Gastrocnemius medialis (tissue), 4 donors: ENCODE data around the gene VASN. TPM values are rescaled to one million over a fixed set of nuclear protein-coding genes. Genes with fewer than 3 reads are reported as not detected.

Experiments used
- ATAC-seq, 2 donors: fragments of 150-250 bp; one replicate each; pipeline ENCODE4 v1.9.1; 2016
- DNase-seq, 2 donors: peaks; one replicate each; pipeline ENCODE4 v3.0.0-alpha.2; 2019
- H3K27ac ChIP-seq, 4 donors: fragments of 200-600 bp; sonication (generic); 1 replicate in 1 of 4; 2 replicates in 3 of 4; pipeline ENCODE4 v1.5.1; 2016 to 2018; ENCODE audit warnings: mild to moderate bottlenecking in 2 of 4, moderate library complexity in 1 of 4
- H3K27me3 ChIP-seq, 3 donors: fragments of 200-600 bp; sonication (generic) in 2 of 3; 1 replicate in 1 of 3; 2 replicates in 2 of 3; pipeline versions ENCODE4 v1.5.1 to v1.6.0; 2016 to 2019; ENCODE audit warnings: mild to moderate bottlenecking in 1 of 3, moderate library complexity in 1 of 3
- H3K36me3 ChIP-seq, 2 donors: fragments of 200-600 bp; sonication (generic) in 1 of 2; one replicate each; pipeline ENCODE4 v1.5.1; 2017 to 2018
- H3K4me1 ChIP-seq, 2 donors: fragments of 200-600 bp; sonication (generic) in 1 of 2; one replicate each; pipeline ENCODE4 v1.5.1; 2016 to 2017; ENCODE audit warnings: mild to moderate bottlenecking in 2 of 2
- H3K4me3 ChIP-seq, 4 donors: fragments of 200-600 bp; sonication (generic) in 3 of 4; 1 replicate in 1 of 4; 2 replicates in 3 of 4; pipeline ENCODE4 v1.5.1; 2016 to 2019; ENCODE audit warnings: mild to moderate bottlenecking in 2 of 4
- H3K9me3 ChIP-seq, 3 donors: fragments of 200-600 bp; sonication (generic) in 2 of 3; 1 replicate in 1 of 3; 2 replicates in 2 of 3; pipeline ENCODE4 v1.5.1; 2016 to 2019
- POLR2A ChIP-seq, 2 donors: fragments of 450-650 bp; IDR thresholded peaks; one replicate each; pipeline ENCODE4 v1.6.1; 2017; ENCODE audit warnings: antibody characterized with exemption in 2 of 2, mild to moderate bottlenecking in 2 of 2, moderate library complexity in 2 of 2
- in situ Hi-C, 4 donors: fragments of 200-750 bp; cut with MboI; loops; one replicate each; pipeline versions ENCODE4 v1.15.0 to v1.8.0; 2017; ENCODE audit warnings: low sequenced_read_pairs in 4 of 4
- intact Hi-C: fragments of 100-400 bp; cut with DNase I; formaldehyde crosslinking; loops from one replicate; pipeline ENCODE4 v1.15.1; 2023; ENCODE audit warnings: low total_unique reads
- total RNA-seq, 4 donors: library from RNA; depleted of rRNA; stranded (reverse); fragments of >200 nt; gene quantifications; one replicate each; pipeline versions ENCODE4 v1.1.0 to v1.2.3, GENCODE V29; 2016
- TF ChIP-seq, protein P1 (sequence below), 5 experiments: fragments of 450-650 bp in 3 of 5; fragments of 200-600 bp in 2 of 5; sonication (generic) in 2 of 5; IDR thresholded peaks in 4 of 5; conservative IDR thresholded peaks in 1 of 5; 1 replicate in 4 of 5; 2 replicates in 1 of 5; pipeline ENCODE4 v1.5.1; 2016 to 2019; ENCODE audit warnings: antibody characterized with exemption in 5 of 5, mild to moderate bottlenecking in 3 of 5, moderate library complexity in 3 of 5

Gene VASN
- total RNA-seq, 4 donors from 2014 or later = 2.4 to 12.8 (median 3.7) TPM

- intact Hi-C loops = no loop called here
- Histone ChIP-seq H3K36me3 (peaks cover 0 to 22% of the 10 kb centered on the region in 2 donors), H3K4me3 (no peak overlapping the region), H3K9me3 (no peaks in the 10 kb centered on the region), H3K27me3 (no peaks in the 10 kb centered on the region), H3K27ac (no peak overlapping the region), H3K4me1 (peaks cover 0 to 4% of the 10 kb centered on the region in 2 donors)
- no peak for DNase-seq
- no peak for ATAC-seq
- in situ Hi-C loops = no loop called here
- no peak for TF ChIP-seq POLR2A (IDR thresholded peaks at IDR 0.05)
- TF ChIP-seq, protein P1, sequence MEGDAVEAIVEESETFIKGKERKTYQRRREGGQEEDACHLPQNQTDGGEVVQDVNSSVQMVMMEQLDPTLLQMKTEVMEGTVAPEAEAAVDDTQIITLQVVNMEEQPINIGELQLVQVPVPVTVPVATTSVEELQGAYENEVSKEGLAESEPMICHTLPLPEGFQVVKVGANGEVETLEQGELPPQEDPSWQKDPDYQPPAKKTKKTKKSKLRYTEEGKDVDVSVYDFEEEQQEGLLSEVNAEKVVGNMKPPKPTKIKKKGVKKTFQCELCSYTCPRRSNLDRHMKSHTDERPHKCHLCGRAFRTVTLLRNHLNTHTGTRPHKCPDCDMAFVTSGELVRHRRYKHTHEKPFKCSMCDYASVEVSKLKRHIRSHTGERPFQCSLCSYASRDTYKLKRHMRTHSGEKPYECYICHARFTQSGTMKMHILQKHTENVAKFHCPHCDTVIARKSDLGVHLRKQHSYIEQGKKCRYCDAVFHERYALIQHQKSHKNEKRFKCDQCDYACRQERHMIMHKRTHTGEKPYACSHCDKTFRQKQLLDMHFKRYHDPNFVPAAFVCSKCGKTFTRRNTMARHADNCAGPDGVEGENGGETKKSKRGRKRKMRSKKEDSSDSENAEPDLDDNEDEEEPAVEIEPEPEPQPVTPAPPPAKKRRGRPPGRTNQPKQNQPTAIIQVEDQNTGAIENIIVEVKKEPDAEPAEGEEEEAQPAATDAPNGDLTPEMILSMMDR (IDR thresholded peaks at IDR 0.05 in 4 of 5, conservative IDR thresholded peaks at IDR 0.05 in 1 of 5) = no peak
Measured at GRCh38 chr16:4404967-4405696, 33.5 kb downstream of the VASN start.

DNA sequence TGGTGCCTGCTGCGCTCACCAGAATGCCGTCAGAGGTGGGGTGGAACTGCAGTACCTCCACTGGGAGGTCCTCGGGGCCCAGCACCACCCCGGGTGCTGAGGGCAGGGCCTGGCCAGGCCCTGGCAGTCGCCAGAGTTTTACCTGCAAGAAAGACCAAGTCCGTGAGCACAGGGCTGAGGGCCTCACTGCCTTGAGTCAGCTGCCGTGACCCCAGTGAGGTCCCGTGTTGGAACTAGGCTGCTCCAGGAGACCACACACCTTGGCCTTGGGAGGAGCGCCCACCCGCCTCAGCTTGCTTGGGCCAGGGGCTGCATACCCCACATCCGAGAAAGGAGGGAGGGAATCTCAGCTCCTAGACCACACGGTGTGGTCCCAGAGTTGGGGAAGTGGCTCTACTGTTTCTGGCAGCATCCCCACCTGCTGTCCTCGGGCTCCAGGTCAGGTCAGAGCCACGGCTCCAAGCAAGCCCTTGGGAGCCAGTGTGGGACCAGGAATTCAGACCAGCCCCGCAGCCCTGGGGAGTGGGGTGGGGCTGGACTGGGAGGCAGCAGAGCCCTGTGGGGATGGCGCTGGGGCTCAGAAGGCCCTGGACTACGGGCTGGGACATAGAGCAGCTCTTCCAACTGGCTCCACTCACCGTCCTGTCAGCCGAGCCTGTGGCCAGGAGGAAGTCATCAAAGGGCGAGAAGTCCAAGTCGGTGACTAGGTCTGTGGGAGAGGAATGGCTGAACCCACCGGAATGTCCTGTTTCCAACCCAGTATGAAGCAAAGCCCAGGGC is 36.1 kb downstream of the VASN start:
- intact Hi-C loops = no loop called here
- DNase-seq (no peak), ATAC-seq (no peak)
- TF ChIP-seq, protein P1 (IDR thresholded peaks at IDR 0.05 in 4 of 5, conservative IDR thresholded peaks at IDR 0.05 in 1 of 5) = no peak
- TF ChIP-seq POLR2A (IDR thresholded peaks at IDR 0.05) = no peak
- Histone ChIP-seq H3K9me3 (no peaks in the 10 kb centered on the region), H3K27ac (no peak overlapping the region), H3K4me3 (no peak overlapping the region), H3K4me1 (peaks cover 0 to 4% of the 10 kb centered on the region in 2 donors), H3K27me3 (no peaks in the 10 kb centered on the region), H3K36me3 (peaks cover 0 to 22% of the 10 kb centered on the region in 2 donors)
- in situ Hi-C loops = no loop called here

DNA sequence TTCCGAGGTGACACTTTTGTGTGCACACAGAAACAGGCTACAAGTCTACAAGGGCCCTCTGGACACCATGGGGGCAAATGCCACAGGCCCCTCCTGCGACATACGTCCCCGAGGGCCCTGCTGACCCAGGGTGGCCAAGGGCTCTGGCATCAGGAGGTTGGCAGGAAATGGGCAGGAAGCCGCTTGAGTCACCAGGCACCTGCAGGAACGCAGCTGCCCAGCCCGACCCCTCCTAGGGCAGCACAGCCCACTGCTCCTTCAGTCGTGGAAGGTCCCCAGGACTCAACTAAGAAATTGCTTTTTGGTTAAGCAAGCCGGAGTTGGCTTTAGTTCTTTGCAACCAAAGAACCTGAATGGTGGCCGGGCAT is 36.7 kb downstream of the VASN start:
- no peak overlapping the region for H3K4me3 ChIP-seq
- TF ChIP-seq, protein P1 (IDR thresholded peaks at IDR 0.05 in 4 of 5, conservative IDR thresholded peaks at IDR 0.05 in 1 of 5) = no peak
- no peak for TF ChIP-seq POLR2A (IDR thresholded peaks at IDR 0.05)
- no peak for DNase-seq
- intact Hi-C loops = no loop called here
- in situ Hi-C loops = no loop called here
- no peak for ATAC-seq
- H3K4me1 ChIP-seq = peaks cover 0 to 4% of the 10 kb centered on the region in 2 donors
- no peaks in the 10 kb centered on the region for H3K9me3 ChIP-seq
- H3K27me3 ChIP-seq = no peaks in the 10 kb centered on the region
- no peak overlapping the region for H3K27ac ChIP-seq
- H3K36me3 ChIP-seq = peaks cover 0 to 22% of the 10 kb centered on the region in 2 donors

GRCh38 chr16:4409081-4409932 is 37.7 kb downstream of the VASN start:
- Histone ChIP-seq H3K4me3 (no peak overlapping the region), H3K9me3 (no peaks in the 10 kb centered on the region), H3K27me3 (no peaks in the 10 kb centered on the region), H3K4me1 (peaks cover 0 to 4% of the 10 kb centered on the region in 2 donors), H3K27ac (no peak overlapping the region), H3K36me3 (peaks cover 0 to 22% of the 10 kb centered on the region in 2 donors)
- TF ChIP-seq POLR2A (IDR thresholded peaks at IDR 0.05) = no peak
- TF ChIP-seq, protein P1 (IDR thresholded peaks at IDR 0.05 in 4 of 5, conservative IDR thresholded peaks at IDR 0.05 in 1 of 5) = no peak
- intact Hi-C loops = no loop called here
- peak in 1 of 2 donors; percentile 41 for DNase-seq
- ATAC-seq = peak in 1 of 2 donors; percentile 60
- in situ Hi-C loops = no loop called here
